22Rv1 (cell line): ENCODE measurements around the gene BCL11B.

ENCODE experiments used
- CTCF ChIP-seq: fragments of 450-650 bp; IDR thresholded peaks from 2 replicates; pipeline ENCODE4 v1.5.1; 2017; ENCODE audit warnings: mild to moderate bottlenecking
- ZFX ChIP-seq: fragments of 450-650 bp; IDR thresholded peaks from 2 replicates; pipeline ENCODE4 v1.6.1; 2017; ENCODE audit warnings: antibody characterized with exemption, borderline replicate concordance

DNA sequence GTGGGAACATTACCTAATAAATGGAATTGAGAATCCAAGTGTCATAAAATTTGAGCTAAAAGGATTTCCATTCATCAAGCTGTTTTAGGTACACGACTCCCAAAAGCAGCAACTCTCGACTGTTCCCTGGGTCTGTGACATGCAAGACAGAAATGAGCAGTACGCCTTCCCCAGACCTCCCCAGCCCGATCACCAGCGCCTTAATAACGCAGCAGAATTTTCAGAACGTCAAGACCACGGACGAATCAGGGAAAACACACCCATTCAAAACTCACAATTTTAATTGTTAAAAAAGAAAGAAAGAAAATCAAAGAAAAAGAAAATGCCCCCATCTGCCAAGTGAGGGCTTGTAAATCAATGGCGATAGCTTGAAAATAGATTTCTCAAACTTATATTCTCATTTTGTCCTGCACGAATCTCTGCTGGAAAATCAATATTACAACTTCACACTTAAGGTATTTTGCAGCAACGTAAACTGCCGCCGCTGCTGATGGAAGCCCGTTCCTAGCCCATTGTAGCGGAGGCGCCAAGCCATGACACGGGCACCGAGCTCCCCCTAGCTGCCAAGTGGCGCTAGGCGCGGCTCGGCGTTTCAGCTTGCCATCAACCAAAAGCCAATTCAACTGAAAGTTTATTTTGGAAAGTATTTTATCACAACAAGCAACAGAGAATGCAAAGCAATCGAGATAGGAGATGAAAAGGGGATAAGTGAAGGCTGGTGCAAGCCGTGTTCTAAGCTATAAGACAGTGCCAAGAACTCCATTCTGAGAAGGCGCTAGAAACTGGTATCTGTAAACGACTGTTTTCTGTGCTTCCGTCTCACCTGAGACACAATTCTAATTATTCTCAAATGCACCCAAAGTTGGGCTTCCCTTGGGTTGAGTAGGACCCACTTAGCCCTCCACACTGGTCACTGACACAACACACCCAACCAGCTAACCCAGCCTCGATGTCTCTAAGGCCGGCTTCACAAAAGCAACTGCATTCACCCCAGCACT, 5.5 kb downstream of the BCL11B start:
- peak; percentile 97 for TF ChIP-seq CTCF
- no peak for TF ChIP-seq ZFX
